ENCODE data around the gene ALKBH3. TPM values are rescaled to one million over a fixed set of nuclear protein-coding genes. Genes with fewer than 3 reads are reported as not detected.

The ALKBH3 gene
- total RNA-seq, 1 experiment from 2014 or later, result 13.3 TPM

DNA sequence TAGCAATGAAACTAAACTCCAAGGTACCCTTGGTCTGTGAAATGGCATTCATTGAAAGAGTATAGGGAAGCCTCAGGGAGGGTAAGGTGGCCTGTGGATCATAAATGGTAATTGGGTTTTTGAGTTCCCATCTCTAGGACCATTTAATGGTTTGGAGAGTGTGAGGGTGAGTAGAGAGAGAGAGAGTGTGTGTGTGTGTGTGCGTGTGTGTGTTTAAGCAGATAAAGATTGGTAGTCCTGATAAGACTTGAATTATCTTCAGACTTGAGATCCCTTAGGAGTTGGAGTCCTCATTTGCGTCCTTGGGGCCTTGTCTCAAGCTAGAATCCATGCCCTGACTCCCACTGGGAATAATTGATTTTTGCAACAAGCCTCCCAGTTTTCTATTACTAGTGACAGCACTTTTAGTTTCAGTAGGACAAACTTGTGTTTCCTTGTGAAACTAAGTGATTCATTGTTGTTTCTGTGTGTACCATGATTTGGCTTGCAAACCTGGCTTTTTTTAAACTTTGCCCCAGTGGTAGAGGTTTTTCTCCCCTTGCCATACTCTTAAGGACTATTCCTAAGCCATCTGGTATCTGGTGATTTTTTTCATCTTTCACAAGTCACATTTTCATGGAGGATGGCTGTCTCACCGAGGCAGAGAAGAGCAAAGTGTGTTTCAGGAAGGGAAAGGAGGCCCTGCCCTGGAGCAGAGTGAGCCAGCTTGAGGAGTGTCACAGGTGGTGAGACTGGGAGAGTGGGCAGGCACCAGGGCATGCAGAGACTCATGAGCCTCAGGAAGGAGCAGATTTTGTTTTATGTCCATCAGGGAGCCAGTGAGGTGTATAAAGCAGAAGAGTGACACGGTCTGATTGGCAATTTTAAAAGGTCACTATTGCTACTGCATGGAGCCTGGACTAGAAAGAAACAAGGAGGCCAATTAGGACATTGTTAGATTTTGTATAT, 26.7 kb downstream of the ALKBH3 start:
- DNase-seq (ENCODE audit: low spot score) (no peak), ATAC-seq (no peak)
- Mint-ChIP-seq H3K27ac (no peak overlapping the region; the same call in 1 of the 2 replicates), H3K4me1 (no peaks in the 10 kb centered on the region), H3K9me3 (no peaks in the 10 kb centered on the region), H3K36me3 (no peaks in the 10 kb centered on the region), H3K27me3 (ENCODE audit: low read depth) (no peaks in the 10 kb centered on the region), H3K4me3 (no peak overlapping the region)
- CTCF ChIA-PET, result interaction anchor here (1.0 to 1.9 kb wide), 3 partner anchors 17 to 187 kb away, joined by 4 to 6 read pairs (median 5); no protein-coding TSS in a partner anchor
- POLR2A ChIA-PET, result no interaction called here
- TF ChIP-seq ESRRA (CRISPR knock-in tag; IDR thresholded peaks at IDR 0.05; ENCODE audit: borderline replicate concordance) (no peak), CBFB (CRISPR knock-in tag; IDR thresholded peaks at IDR 0.05; ENCODE audit: low read depth) (no peak), ZNF423 (CRISPR knock-in tag; IDR thresholded peaks at IDR 0.05) (no peak), NFATC4 (CRISPR knock-in tag; IDR thresholded peaks at IDR 0.05) (no peak), ZNF263 (CRISPR knock-in tag; IDR thresholded peaks at IDR 0.05; ENCODE audit: low read depth) (no peak), SOX15 (CRISPR knock-in tag; IDR thresholded peaks at IDR 0.05) (no peak), ZNF317 (CRISPR knock-in tag; IDR thresholded peaks at IDR 0.05; ENCODE audit: borderline replicate concordance, low read depth) (no peak), IRF2 (CRISPR knock-in tag; IDR thresholded peaks at IDR 0.05; ENCODE audit: borderline replicate concordance, low read depth) (no peak), KAT7 (CRISPR knock-in tag; IDR thresholded peaks at IDR 0.05; ENCODE audit: borderline replicate concordance) (no peak)
- TF ChIP-seq, protein P1, sequence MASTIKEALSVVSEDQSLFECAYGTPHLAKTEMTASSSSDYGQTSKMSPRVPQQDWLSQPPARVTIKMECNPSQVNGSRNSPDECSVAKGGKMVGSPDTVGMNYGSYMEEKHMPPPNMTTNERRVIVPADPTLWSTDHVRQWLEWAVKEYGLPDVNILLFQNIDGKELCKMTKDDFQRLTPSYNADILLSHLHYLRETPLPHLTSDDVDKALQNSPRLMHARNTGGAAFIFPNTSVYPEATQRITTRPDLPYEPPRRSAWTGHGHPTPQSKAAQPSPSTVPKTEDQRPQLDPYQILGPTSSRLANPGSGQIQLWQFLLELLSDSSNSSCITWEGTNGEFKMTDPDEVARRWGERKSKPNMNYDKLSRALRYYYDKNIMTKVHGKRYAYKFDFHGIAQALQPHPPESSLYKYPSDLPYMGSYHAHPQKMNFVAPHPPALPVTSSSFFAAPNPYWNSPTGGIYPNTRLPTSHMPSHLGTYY (CRISPR knock-in tag; IDR thresholded peaks at IDR 0.05), result no peak
- TF ChIP-seq, protein P2, sequence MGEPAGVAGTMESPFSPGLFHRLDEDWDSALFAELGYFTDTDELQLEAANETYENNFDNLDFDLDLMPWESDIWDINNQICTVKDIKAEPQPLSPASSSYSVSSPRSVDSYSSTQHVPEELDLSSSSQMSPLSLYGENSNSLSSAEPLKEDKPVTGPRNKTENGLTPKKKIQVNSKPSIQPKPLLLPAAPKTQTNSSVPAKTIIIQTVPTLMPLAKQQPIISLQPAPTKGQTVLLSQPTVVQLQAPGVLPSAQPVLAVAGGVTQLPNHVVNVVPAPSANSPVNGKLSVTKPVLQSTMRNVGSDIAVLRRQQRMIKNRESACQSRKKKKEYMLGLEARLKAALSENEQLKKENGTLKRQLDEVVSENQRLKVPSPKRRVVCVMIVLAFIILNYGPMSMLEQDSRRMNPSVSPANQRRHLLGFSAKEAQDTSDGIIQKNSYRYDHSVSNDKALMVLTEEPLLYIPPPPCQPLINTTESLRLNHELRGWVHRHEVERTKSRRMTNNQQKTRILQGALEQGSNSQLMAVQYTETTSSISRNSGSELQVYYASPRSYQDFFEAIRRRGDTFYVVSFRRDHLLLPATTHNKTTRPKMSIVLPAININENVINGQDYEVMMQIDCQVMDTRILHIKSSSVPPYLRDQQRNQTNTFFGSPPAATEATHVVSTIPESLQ (CRISPR knock-in tag; IDR thresholded peaks at IDR 0.05), result no peak
- TF ChIP-seq, protein P3, sequence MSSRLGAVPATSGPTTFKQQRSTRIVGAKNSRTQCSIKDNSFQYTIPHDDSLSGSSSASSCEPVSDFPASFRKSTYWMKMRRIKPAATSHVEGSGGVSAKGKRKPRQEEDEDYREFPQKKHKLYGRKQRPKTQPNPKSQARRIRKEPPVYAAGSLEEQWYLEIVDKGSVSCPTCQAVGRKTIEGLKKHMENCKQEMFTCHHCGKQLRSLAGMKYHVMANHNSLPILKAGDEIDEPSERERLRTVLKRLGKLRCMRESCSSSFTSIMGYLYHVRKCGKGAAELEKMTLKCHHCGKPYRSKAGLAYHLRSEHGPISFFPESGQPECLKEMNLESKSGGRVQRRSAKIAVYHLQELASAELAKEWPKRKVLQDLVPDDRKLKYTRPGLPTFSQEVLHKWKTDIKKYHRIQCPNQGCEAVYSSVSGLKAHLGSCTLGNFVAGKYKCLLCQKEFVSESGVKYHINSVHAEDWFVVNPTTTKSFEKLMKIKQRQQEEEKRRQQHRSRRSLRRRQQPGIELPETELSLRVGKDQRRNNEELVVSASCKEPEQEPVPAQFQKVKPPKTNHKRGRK (CRISPR knock-in tag; IDR thresholded peaks at IDR 0.05; ENCODE audit: borderline replicate concordance), result no peak
- TF ChIP-seq, protein P4, sequence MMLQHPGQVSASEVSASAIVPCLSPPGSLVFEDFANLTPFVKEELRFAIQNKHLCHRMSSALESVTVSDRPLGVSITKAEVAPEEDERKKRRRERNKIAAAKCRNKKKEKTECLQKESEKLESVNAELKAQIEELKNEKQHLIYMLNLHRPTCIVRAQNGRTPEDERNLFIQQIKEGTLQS (CRISPR knock-in tag; conservative IDR thresholded peaks at IDR 0.05), result no peak
- TF ChIP-seq, protein P5, sequence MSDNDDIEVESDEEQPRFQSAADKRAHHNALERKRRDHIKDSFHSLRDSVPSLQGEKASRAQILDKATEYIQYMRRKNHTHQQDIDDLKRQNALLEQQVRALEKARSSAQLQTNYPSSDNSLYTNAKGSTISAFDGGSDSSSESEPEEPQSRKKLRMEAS (CRISPR knock-in tag; IDR thresholded peaks at IDR 0.05), result no peak
- TF ChIP-seq, protein P6, sequence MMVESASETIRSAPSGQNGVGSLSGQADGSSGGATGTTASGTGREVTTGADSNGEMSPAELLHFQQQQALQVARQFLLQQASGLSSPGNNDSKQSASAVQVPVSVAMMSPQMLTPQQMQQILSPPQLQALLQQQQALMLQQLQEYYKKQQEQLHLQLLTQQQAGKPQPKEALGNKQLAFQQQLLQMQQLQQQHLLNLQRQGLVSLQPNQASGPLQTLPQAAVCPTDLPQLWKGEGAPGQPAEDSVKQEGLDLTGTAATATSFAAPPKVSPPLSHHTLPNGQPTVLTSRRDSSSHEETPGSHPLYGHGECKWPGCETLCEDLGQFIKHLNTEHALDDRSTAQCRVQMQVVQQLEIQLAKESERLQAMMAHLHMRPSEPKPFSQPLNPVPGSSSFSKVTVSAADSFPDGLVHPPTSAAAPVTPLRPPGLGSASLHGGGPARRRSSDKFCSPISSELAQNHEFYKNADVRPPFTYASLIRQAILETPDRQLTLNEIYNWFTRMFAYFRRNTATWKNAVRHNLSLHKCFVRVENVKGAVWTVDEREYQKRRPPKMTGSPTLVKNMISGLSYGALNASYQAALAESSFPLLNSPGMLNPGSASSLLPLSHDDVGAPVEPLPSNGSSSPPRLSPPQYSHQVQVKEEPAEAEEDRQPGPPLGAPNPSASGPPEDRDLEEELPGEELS (CRISPR knock-in tag; IDR thresholded peaks at IDR 0.05), result no peak
- TF ChIP-seq, protein P7, sequence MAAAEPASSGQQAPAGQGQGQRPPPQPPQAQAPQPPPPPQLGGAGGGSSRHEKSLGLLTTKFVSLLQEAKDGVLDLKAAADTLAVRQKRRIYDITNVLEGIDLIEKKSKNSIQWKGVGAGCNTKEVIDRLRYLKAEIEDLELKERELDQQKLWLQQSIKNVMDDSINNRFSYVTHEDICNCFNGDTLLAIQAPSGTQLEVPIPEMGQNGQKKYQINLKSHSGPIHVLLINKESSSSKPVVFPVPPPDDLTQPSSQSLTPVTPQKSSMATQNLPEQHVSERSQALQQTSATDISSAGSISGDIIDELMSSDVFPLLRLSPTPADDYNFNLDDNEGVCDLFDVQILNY (CRISPR knock-in tag; IDR thresholded peaks at IDR 0.05), result no peak
- TF ChIP-seq, protein P8, sequence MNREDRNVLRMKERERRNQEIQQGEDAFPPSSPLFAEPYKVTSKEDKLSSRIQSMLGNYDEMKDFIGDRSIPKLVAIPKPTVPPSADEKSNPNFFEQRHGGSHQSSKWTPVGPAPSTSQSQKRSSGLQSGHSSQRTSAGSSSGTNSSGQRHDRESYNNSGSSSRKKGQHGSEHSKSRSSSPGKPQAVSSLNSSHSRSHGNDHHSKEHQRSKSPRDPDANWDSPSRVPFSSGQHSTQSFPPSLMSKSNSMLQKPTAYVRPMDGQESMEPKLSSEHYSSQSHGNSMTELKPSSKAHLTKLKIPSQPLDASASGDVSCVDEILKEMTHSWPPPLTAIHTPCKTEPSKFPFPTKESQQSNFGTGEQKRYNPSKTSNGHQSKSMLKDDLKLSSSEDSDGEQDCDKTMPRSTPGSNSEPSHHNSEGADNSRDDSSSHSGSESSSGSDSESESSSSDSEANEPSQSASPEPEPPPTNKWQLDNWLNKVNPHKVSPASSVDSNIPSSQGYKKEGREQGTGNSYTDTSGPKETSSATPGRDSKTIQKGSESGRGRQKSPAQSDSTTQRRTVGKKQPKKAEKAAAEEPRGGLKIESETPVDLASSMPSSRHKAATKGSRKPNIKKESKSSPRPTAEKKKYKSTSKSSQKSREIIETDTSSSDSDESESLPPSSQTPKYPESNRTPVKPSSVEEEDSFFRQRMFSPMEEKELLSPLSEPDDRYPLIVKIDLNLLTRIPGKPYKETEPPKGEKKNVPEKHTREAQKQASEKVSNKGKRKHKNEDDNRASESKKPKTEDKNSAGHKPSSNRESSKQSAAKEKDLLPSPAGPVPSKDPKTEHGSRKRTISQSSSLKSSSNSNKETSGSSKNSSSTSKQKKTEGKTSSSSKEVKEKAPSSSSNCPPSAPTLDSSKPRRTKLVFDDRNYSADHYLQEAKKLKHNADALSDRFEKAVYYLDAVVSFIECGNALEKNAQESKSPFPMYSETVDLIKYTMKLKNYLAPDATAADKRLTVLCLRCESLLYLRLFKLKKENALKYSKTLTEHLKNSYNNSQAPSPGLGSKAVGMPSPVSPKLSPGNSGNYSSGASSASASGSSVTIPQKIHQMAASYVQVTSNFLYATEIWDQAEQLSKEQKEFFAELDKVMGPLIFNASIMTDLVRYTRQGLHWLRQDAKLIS (CRISPR knock-in tag; IDR thresholded peaks at IDR 0.05; ENCODE audit: borderline replicate concordance), result no peak
- TF ChIP-seq, protein P9, sequence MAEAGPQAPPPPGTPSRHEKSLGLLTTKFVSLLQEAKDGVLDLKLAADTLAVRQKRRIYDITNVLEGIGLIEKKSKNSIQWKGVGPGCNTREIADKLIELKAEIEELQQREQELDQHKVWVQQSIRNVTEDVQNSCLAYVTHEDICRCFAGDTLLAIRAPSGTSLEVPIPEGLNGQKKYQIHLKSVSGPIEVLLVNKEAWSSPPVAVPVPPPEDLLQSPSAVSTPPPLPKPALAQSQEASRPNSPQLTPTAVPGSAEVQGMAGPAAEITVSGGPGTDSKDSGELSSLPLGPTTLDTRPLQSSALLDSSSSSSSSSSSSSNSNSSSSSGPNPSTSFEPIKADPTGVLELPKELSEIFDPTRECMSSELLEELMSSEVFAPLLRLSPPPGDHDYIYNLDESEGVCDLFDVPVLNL (CRISPR knock-in tag; IDR thresholded peaks at IDR 0.05; ENCODE audit: borderline replicate concordance, low read depth), result no peak

All from WTC11 (cell line).